K562 (cell line): ENCODE measurements around the gene TDRD6.

ENCODE experiments used
- ATF7 ChIP-seq: fragments of 450-650 bp; IDR thresholded peaks from 2 replicates; pipeline ENCODE4 v1.7.1; 2014; ENCODE audit warnings: mild to moderate bottlenecking, moderate library complexity
- CREB1 ChIP-seq, 2 experiments: sonication (generic) in 1 of 2; formaldehyde crosslinking in 1 of 2; IDR thresholded peaks; 2 replicates each; pipeline versions ENCODE4 v1.6.1 to v1.8.0; 2012 to 2022; ENCODE audit warnings: inconsistent platforms in 1 of 2, mild to moderate bottlenecking in 1 of 2, missing genetic modification reagents in 1 of 2, moderate library complexity in 1 of 2
- ESRRB ChIP-seq: fragments of 250-450 bp; sonication (Bioruptor Pico); IDR thresholded peaks from 2 replicates; pipeline ENCODE4 v1.5.0; 2020; ENCODE audit warnings: mild to moderate bottlenecking, moderate library complexity, borderline replicate concordance
- MXI1 ChIP-seq: IDR thresholded peaks from 2 replicates; pipeline ENCODE4 v1.6.1; 2011; ENCODE audit warnings: low read depth, mild to moderate bottlenecking, improper control_type of control experiment, low read length
- RFX1 ChIP-seq: fragments of 450-650 bp; IDR thresholded peaks from 2 replicates; pipeline ENCODE4 v1.6.1; 2016; ENCODE audit warnings: mild to moderate bottlenecking, moderate library complexity
- SMAD4 ChIP-seq: fragments of 250-450 bp; sonication (Bioruptor Pico); conservative IDR thresholded peaks from 2 replicates; pipeline ENCODE4 v1.8.0; 2021; ENCODE audit warnings: inconsistent platforms, mild to moderate bottlenecking, moderate library complexity
- TBP ChIP-seq: optimal IDR thresholded peaks from 2 replicates; pipeline ENCODE3; 2011; ENCODE audit warnings: low read depth, low read length, improper control_type of control experiment
- TCF7 ChIP-seq: sonication (generic); IDR thresholded peaks from 2 replicates; pipeline ENCODE4 v1.6.1; 2016; ENCODE audit warnings: antibody characterized with exemption, borderline replicate concordance
- ZNF232 ChIP-seq: sonication (generic); formaldehyde crosslinking; IDR thresholded peaks from 2 replicates; pipeline ENCODE4 v1.8.0; 2022; ENCODE audit warnings: mild to moderate bottlenecking, missing genetic modification reagents
- ZNF444 ChIP-seq: fragments of 250-450 bp; sonication (Bioruptor Pico); IDR thresholded peaks from 2 replicates; pipeline ENCODE4 v1.4.0; 2020; ENCODE audit warnings: mild to moderate bottlenecking, moderate library complexity
- TF ChIP-seq, protein P1 (sequence below), 2 experiments: fragments of 450-650 bp; formaldehyde crosslinking in 1 of 2; IDR thresholded peaks; 2 replicates each; pipeline versions ENCODE4 v1.4.0 to v1.6.1; 2014 to 2020; ENCODE audit warnings: mild to moderate bottlenecking in 2 of 2, borderline replicate concordance in 1 of 2, low read depth in 1 of 2
- TF ChIP-seq, protein P2 (sequence below): sonication (generic); formaldehyde crosslinking; IDR thresholded peaks from 2 replicates; pipeline ENCODE4 v1.9.0; 2022; ENCODE audit warnings: mild to moderate bottlenecking, missing genetic modification reagents
- TF ChIP-seq, protein P3 (sequence below), 3 experiments: IDR thresholded peaks in 2 of 3; conservative IDR thresholded peaks in 1 of 3; 2 replicates each; pipeline ENCODE4 v1.5.1; 2011 to 2012; ENCODE audit warnings: low read length in 3 of 3, mild to moderate bottlenecking in 3 of 3, control low read depth in 2 of 3, improper control_type of control experiment in 1 of 3, inconsistent platforms in 1 of 3, low read depth in 1 of 3, mixed read lengths in 1 of 3, moderate library complexity in 1 of 3; ENCODE audit not compliant: insufficient read depth in 2 of 3

DNA sequence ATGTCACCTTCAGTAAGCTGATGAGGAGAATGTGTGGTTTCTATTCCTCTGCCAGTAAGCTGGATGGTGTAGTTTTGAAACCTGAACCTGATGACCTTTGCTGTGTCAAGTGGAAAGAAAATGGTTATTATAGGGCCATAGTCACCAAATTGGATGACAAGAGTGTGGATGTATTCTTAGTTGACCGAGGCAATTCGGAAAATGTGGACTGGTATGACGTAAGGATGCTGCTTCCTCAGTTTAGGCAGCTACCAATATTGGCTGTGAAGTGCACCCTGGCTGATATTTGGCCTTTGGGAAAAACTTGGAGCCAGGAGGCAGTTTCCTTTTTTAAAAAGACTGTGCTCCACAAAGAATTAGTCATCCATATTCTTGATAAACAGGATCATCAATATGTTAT, 2.0 kb downstream of the TDRD6 start:
- no peak for TF ChIP-seq ZNF444 (CRISPR knock-in tag)
- TF ChIP-seq TBP, result no peak
- no peak for TF ChIP-seq ATF7
- TF ChIP-seq SMAD4, result no peak
- TF ChIP-seq, protein P1, sequence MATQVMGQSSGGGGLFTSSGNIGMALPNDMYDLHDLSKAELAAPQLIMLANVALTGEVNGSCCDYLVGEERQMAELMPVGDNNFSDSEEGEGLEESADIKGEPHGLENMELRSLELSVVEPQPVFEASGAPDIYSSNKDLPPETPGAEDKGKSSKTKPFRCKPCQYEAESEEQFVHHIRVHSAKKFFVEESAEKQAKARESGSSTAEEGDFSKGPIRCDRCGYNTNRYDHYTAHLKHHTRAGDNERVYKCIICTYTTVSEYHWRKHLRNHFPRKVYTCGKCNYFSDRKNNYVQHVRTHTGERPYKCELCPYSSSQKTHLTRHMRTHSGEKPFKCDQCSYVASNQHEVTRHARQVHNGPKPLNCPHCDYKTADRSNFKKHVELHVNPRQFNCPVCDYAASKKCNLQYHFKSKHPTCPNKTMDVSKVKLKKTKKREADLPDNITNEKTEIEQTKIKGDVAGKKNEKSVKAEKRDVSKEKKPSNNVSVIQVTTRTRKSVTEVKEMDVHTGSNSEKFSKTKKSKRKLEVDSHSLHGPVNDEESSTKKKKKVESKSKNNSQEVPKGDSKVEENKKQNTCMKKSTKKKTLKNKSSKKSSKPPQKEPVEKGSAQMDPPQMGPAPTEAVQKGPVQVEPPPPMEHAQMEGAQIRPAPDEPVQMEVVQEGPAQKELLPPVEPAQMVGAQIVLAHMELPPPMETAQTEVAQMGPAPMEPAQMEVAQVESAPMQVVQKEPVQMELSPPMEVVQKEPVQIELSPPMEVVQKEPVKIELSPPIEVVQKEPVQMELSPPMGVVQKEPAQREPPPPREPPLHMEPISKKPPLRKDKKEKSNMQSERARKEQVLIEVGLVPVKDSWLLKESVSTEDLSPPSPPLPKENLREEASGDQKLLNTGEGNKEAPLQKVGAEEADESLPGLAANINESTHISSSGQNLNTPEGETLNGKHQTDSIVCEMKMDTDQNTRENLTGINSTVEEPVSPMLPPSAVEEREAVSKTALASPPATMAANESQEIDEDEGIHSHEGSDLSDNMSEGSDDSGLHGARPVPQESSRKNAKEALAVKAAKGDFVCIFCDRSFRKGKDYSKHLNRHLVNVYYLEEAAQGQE (IDR thresholded peaks at IDR 0.05; ENCODE audit: borderline replicate concordance), result no peak
- TF ChIP-seq, protein P1 (CRISPR knock-in tag; IDR thresholded peaks at IDR 0.05; ENCODE audit: low read depth), result no peak
- TF ChIP-seq, protein P2, sequence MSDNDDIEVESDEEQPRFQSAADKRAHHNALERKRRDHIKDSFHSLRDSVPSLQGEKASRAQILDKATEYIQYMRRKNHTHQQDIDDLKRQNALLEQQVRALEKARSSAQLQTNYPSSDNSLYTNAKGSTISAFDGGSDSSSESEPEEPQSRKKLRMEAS (CRISPR knock-in tag), result no peak
- TF ChIP-seq RFX1, result no peak
- no peak for TF ChIP-seq ESRRB (CRISPR knock-in tag)
- no peak for TF ChIP-seq ZNF232 (CRISPR knock-in tag)
- TF ChIP-seq CREB1 (IDR thresholded peaks at IDR 0.05), result no peak
- no peak for TF ChIP-seq CREB1 (CRISPR knock-in tag; IDR thresholded peaks at IDR 0.05)
- TF ChIP-seq MXI1, result no peak
- TF ChIP-seq, protein P3, sequence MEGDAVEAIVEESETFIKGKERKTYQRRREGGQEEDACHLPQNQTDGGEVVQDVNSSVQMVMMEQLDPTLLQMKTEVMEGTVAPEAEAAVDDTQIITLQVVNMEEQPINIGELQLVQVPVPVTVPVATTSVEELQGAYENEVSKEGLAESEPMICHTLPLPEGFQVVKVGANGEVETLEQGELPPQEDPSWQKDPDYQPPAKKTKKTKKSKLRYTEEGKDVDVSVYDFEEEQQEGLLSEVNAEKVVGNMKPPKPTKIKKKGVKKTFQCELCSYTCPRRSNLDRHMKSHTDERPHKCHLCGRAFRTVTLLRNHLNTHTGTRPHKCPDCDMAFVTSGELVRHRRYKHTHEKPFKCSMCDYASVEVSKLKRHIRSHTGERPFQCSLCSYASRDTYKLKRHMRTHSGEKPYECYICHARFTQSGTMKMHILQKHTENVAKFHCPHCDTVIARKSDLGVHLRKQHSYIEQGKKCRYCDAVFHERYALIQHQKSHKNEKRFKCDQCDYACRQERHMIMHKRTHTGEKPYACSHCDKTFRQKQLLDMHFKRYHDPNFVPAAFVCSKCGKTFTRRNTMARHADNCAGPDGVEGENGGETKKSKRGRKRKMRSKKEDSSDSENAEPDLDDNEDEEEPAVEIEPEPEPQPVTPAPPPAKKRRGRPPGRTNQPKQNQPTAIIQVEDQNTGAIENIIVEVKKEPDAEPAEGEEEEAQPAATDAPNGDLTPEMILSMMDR (IDR thresholded peaks at IDR 0.05 in 2 of 3, conservative IDR thresholded peaks at IDR 0.05 in 1 of 3; ENCODE audit: insufficient read depth in 2 of 3, low read depth in 1 of 3, low read length in 3 of 3), result no peak
- TF ChIP-seq TCF7, result no peak
